H1 (cell line): Measurements from ENCODE around the gene PPP2R2B. TPM values are rescaled to one million over a fixed set of nuclear protein-coding genes. Genes with fewer than 3 reads are reported as not detected.

Source experiments
- CTCF ChIA-PET: fragments of 300-600 bp; sonication (Branson Sonifier 250); formaldehyde crosslinking; loops from one replicate; lab custom pipeline; 2021; ENCODE audit not compliant: partially characterized antibody; lab: Charles Lee
- POLR2A ChIA-PET: fragments of 300-600 bp; sonication (Branson Sonifier 250); formaldehyde crosslinking; loops from one replicate; lab custom pipeline; 2021; ENCODE audit warnings: inconsistent platforms; ENCODE audit not compliant: partially characterized antibody; lab: Charles Lee
- DNase-seq, 2 experiments: peaks; one replicate each; pipeline versions ENCODE4 v3.0.0 to v3.0.0-alpha.2; 2010 to 2022; ENCODE audit warnings: low spot score in 2 of 2, low read depth in 1 of 2, mixed read lengths in 1 of 2
- FAIRE-seq: peaks from 2 replicates; lab custom pipeline; 2011; peaks lifted over from hg19 to GRCh38; lab: Jason Lieb, UNC
- H2AFZ ChIP-seq: 2 replicates; pipeline ENCODE4 v1.8.1; 2012; ENCODE audit warnings: low read length, inconsistent platforms
- H2AK5ac ChIP-seq: 2 replicates; pipeline ENCODE4 v1.6.1; 2013; ENCODE audit warnings: low read depth, low read length
- H2BK120ac ChIP-seq: replicated peaks from 2 replicates; pipeline ENCODE3; 2013; ENCODE audit warnings: low read depth, low read length, inconsistent platforms
- H2BK12ac ChIP-seq: 2 replicates; pipeline ENCODE4 v1.6.1; 2013; ENCODE audit warnings: low read depth, low read length
- H2BK15ac ChIP-seq: 2 replicates; pipeline ENCODE4 v1.6.1; 2013; ENCODE audit warnings: low read length
- H2BK20ac ChIP-seq: 2 replicates; pipeline ENCODE4 v1.6.1; 2013; ENCODE audit warnings: low read length
- H2BK5ac ChIP-seq: 2 replicates; pipeline ENCODE4 v1.6.1; 2013; ENCODE audit warnings: low read depth, low read length
- H3K14ac ChIP-seq: 2 replicates; pipeline ENCODE4 v1.6.1; 2013; ENCODE audit warnings: inconsistent platforms; ENCODE audit not compliant: insufficient read length
- H3K18ac ChIP-seq: 2 replicates; pipeline ENCODE4 v1.6.1; 2013; ENCODE audit warnings: low read length; ENCODE audit errors: extremely low read depth
- H3K23ac ChIP-seq: 2 replicates; pipeline ENCODE4 v1.6.1; 2013; ENCODE audit warnings: inconsistent platforms; ENCODE audit not compliant: insufficient read length
- H3K23me2 ChIP-seq: 2 replicates; pipeline ENCODE4 v1.6.1; 2013; ENCODE audit warnings: low read depth, low read length
- H3K27ac ChIP-seq: 2 replicates; pipeline ENCODE4 v1.6.1; 2011; ENCODE audit warnings: low read depth, low read length, inconsistent platforms
- H3K27me3 ChIP-seq, 4 experiments: replicated peaks in 1 of 4; 1 replicate in 1 of 4; 2 replicates in 3 of 4; pipeline versions ENCODE4 v1.6.1 to v1.8.1; 2011 to 2013; ENCODE audit warnings: low read length in 3 of 4, mild to moderate bottlenecking in 3 of 4, inconsistent platforms in 2 of 4, mixed read lengths in 2 of 4, moderate library complexity in 1 of 4; ENCODE audit not compliant: control insufficient read depth in 3 of 4, insufficient read depth in 3 of 4; ENCODE audit errors: extremely low read depth in 1 of 4
- H3K36me3 ChIP-seq, 4 experiments: 2 replicates each; pipeline versions ENCODE4 v1.6.1 to v1.8.1; 2011 to 2013; ENCODE audit warnings: mild to moderate bottlenecking in 4 of 4, low read length in 3 of 4, moderate library complexity in 2 of 4, control low read depth in 1 of 4, inconsistent platforms in 1 of 4; ENCODE audit not compliant: insufficient read depth in 4 of 4, control insufficient read depth in 2 of 4
- H3K4ac ChIP-seq: replicated peaks from 2 replicates; pipeline ENCODE3; 2013; ENCODE audit warnings: low read length, low read depth, mixed read lengths, inconsistent platforms; ENCODE audit not compliant: insufficient read length
- H3K4me1 ChIP-seq, 4 experiments: replicated peaks in 1 of 4; 1 replicate in 1 of 4; 2 replicates in 3 of 4; pipeline versions ENCODE4 v1.6.1 to v1.8.1; 2011 to 2013; ENCODE audit warnings: low read length in 3 of 4, inconsistent platforms in 2 of 4, mixed read lengths in 1 of 4; ENCODE audit not compliant: insufficient read depth in 4 of 4, control insufficient read depth in 3 of 4
- H3K4me2 ChIP-seq, 2 experiments: 2 replicates each; pipeline versions ENCODE4 v1.6.1 to v1.8.1; 2011 to 2013; ENCODE audit warnings: low read depth in 2 of 2, low read length in 2 of 2, control low read depth in 1 of 2, inconsistent platforms in 1 of 2, mild to moderate bottlenecking in 1 of 2; ENCODE audit not compliant: insufficient read depth in 1 of 2
- H3K4me3 ChIP-seq, 4 experiments: fragments of 200-600, 300-600 bp in 1 of 4; sonication (generic), shearing (Covaris generic), sonication (Bioruptor Twin) in 1 of 4; 2 replicates each; pipeline versions ENCODE4 v1.5.1 to v1.8.1; 2011 to 2016; ENCODE audit warnings: low read length in 4 of 4, low read depth in 3 of 4, control low read depth in 2 of 4, inconsistent platforms in 2 of 4, mild to moderate bottlenecking in 2 of 4, mixed read lengths in 1 of 4, moderate library complexity in 1 of 4; ENCODE audit not compliant: insufficient read depth in 2 of 4; ENCODE audit errors: extremely low read depth in 1 of 4
- H3K56ac ChIP-seq: replicated peaks from 2 replicates; pipeline ENCODE3; 2013; ENCODE audit warnings: low read depth, mild to moderate bottlenecking, mixed read lengths, low read length, inconsistent platforms; ENCODE audit not compliant: insufficient read length
- H3K79me1 ChIP-seq: 2 replicates; pipeline ENCODE4 v1.6.1; 2013; ENCODE audit warnings: low read depth, low read length, control low read depth
- H3K79me2 ChIP-seq, 2 experiments: 2 replicates each; pipeline versions ENCODE4 v1.6.1 to v1.8.1; 2012 to 2013; ENCODE audit warnings: low read length in 2 of 2, mild to moderate bottlenecking in 2 of 2, inconsistent platforms in 1 of 2; ENCODE audit not compliant: insufficient read depth in 2 of 2, control insufficient read depth in 1 of 2
- H3K9ac ChIP-seq, 4 experiments: replicated peaks in 1 of 4; 1 replicate in 1 of 4; 2 replicates in 3 of 4; pipeline versions ENCODE4 v1.6.1 to v1.8.1; 2011 to 2013; ENCODE audit warnings: low read depth in 3 of 4, low read length in 3 of 4, control low read depth in 2 of 4, mild to moderate bottlenecking in 2 of 4, moderate library complexity in 2 of 4, inconsistent platforms in 1 of 4; ENCODE audit errors: extremely low read depth in 1 of 4
- H3K9me3 ChIP-seq, 2 experiments: 2 replicates each; pipeline versions ENCODE4 v1.6.1 to v1.8.1; 2012 to 2013; ENCODE audit warnings: mild to moderate bottlenecking in 2 of 2, moderate library complexity in 2 of 2, control low read depth in 1 of 2, inconsistent platforms in 1 of 2, low read depth in 1 of 2, low read length in 1 of 2, mixed read lengths in 1 of 2; ENCODE audit not compliant: insufficient read depth in 2 of 2
- H4K20me1 ChIP-seq, 2 experiments: replicated peaks in 1 of 2; 2 replicates each; pipeline versions ENCODE3 to v1.8.1; 2011 to 2013; ENCODE audit warnings: inconsistent platforms in 2 of 2, low read length in 2 of 2, mild to moderate bottlenecking in 1 of 2; ENCODE audit not compliant: insufficient read depth in 2 of 2, control insufficient read depth in 1 of 2
- H4K5ac ChIP-seq: 2 replicates; pipeline ENCODE4 v1.6.1; 2013; ENCODE audit warnings: low read length, low read depth, mixed read lengths, inconsistent platforms; ENCODE audit not compliant: insufficient read length
- H4K8ac ChIP-seq: 2 replicates; pipeline ENCODE4 v1.8.0; 2013; ENCODE audit warnings: mild to moderate bottlenecking, moderate library complexity, low read length, inconsistent platforms; ENCODE audit not compliant: insufficient read depth; ENCODE audit errors: extremely low read depth
- H4K91ac ChIP-seq: replicated peaks from 2 replicates; pipeline ENCODE3; 2013; ENCODE audit warnings: low read length, mixed read lengths, inconsistent platforms; ENCODE audit not compliant: insufficient read length
- CBX8 ChIP-seq: fragments of 300-800, 300-1000 bp; sonication (generic); IDR thresholded peaks from 2 replicates; pipeline ENCODE4 v1.7.1; 2016; ENCODE audit warnings: low read depth, low read length, borderline replicate concordance
- EGR1 ChIP-seq: IDR thresholded peaks from 2 replicates; pipeline ENCODE4 v1.6.1; 2011; ENCODE audit warnings: low read depth, low read length, borderline replicate concordance
- HDAC6 ChIP-seq: IDR thresholded peaks from one replicate; pipeline ENCODE4 v1.7.1; 2012; ENCODE audit warnings: low read depth, mild to moderate bottlenecking, inconsistent platforms, low read length, moderate library complexity
- KDM5A ChIP-seq: fragments of 200-600 bp; IDR thresholded peaks from 2 replicates; pipeline ENCODE4 v1.7.1; 2012; ENCODE audit warnings: mild to moderate bottlenecking, low read length, inconsistent platforms, mixed read lengths
- POLR2AphosphoS5 ChIP-seq: IDR thresholded peaks from 2 replicates; pipeline ENCODE4 v1.6.1; 2011; ENCODE audit warnings: low read depth, low read length
- SIRT6 ChIP-seq: IDR thresholded peaks from one replicate; pipeline ENCODE4 v1.7.1; 2012; ENCODE audit warnings: low read length, inconsistent platforms
- WGBS, 2 experiments: shearing (Covaris generic) in 1 of 2; methylation state at CpG; one replicate each; pipeline versions ENCODE4 v1.1.6 to v1.1.7; 2013 to 2015; ENCODE audit warnings: low lambda C conversion rate in 2 of 2, mixed read lengths in 2 of 2, inconsistent platforms in 1 of 2, low coverage in 1 of 2, missing lambda C conversion rate in 1 of 2; ENCODE audit not compliant: insufficient replicate concordance in 2 of 2, insufficient coverage in 1 of 2, insufficient read length in 1 of 2; ENCODE audit errors: extremely low coverage in 1 of 2, missing lambda C conversion rate in 1 of 2; 5-methylcytosine and 5-hydroxymethylcytosine counted together
- polyA plus RNA-seq, 7 experiments: library from polyadenylated mRNA; depleted of rRNA in 3 of 7; stranded (reverse) in 5 of 7; unstranded in 2 of 7; fragments of >200 nt in 5 of 7; fragments of 200-250 nt in 2 of 7; gene quantifications; 1 replicate in 5 of 7; 2 replicates in 1 of 7; 4 replicates in 1 of 7; pipeline versions ENCODE4 v1.2.1 to v1.2.3, GENCODE V29; 2011 to 2013; ENCODE audit warnings: missing spikeins in 2 of 7, mixed read lengths in 2 of 7
- total RNA-seq: library from RNA; stranded (reverse); fragmentation: NEBNext Ultra II Directional; extraction: Animal tissue kit (Norgen Biotek cat#: 25700); gene quantifications from 2 replicates; pipeline ENCODE4 v1.2.1, GENCODE V29; 2021

Gene PPP2R2B
- total and polyA plus RNA-seq, 2 of the 8 experiments (the other 6 are each of a cell fraction or from before 2014, with no cell fraction given) = 21.1 to 37.1 TPM

DNA sequence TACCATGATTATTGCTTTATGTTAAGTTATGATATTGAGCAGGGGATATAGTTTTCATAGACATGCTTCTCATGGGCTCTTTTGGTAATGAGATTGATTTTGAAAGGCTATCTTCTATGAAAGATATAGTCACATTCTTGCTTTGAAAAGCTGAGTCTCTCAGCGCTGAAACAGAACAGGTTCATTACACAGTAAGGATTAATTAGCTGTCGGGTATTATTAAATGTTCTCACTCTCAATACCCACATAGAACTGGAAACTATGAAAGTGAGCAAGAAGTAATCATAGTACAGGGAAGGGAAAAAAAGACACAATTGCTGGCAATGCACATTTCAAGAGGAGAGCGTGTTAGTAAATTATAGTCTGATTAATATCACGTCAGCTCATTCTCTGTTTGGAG lies 190.9 kb downstream of the PPP2R2B start:
- DNase-seq (no peak), FAIRE-seq (no peak)
- no peak overlapping the region for H3K9ac ChIP-seq
- H3K27me3 ChIP-seq = no peaks in the 10 kb centered on the region
- CTCF ChIA-PET = interaction anchor here (0.5 to 2.5 kb wide), 6 partner anchors 19 to 262 kb away, joined by 3 to 9 read pairs (median 4); no protein-coding TSS in a partner anchor
- H2BK15ac ChIP-seq = no peak overlapping the region
- H4K8ac ChIP-seq = no peak overlapping the region
- H2BK5ac ChIP-seq = no peak overlapping the region
- no peak overlapping the region for H4K5ac ChIP-seq
- peaks cover 0 to under 1% of the 10 kb centered on the region in 2 experiments for H4K20me1 ChIP-seq
- H3K4me1 ChIP-seq = no peaks in the 10 kb centered on the region
- H3K56ac ChIP-seq = no peak overlapping the region
- H3K4me3 ChIP-seq = no peak overlapping the region
- no peaks in the 10 kb centered on the region for H3K79me1 ChIP-seq
- H3K23me2 ChIP-seq = no peaks in the 10 kb centered on the region
- WGBS, 2 experiments = 93% methylated on average over 4 of the region's 4 CpGs; no CpG with 5 or more reads in 1 of the 2 experiments
- H3K14ac ChIP-seq = no peak overlapping the region
- no peak overlapping the region for H2AFZ ChIP-seq
- H3K4me2 ChIP-seq = no peak overlapping the region
- TF ChIP-seq SIRT6 (no peak), CBX8 (no peak), KDM5A (no peak), HDAC6 (no peak), EGR1 (no peak), POLR2AphosphoS5 (no peak)
- TF ChIP-seq, all 59 proteins: peak for 0
- Histone ChIP-seq H2BK120ac (no peak overlapping the region), H3K23ac (no peak overlapping the region), H3K9me3 (no peaks in the 10 kb centered on the region), H3K36me3 (no peaks in the 10 kb centered on the region), H4K91ac (no peak overlapping the region), H3K4ac (no peak overlapping the region), H2BK20ac (no peak overlapping the region), H2AK5ac (no peak overlapping the region), H3K27ac (no peak overlapping the region), H3K18ac (no peak overlapping the region), H3K79me2 (no peaks in the 10 kb centered on the region), H2BK12ac (no peak overlapping the region)
- POLR2A ChIA-PET = interaction anchor here (1.2 kb wide), 1 partner anchor 12 kb away, joined by 3 read pairs; no protein-coding TSS in a partner anchor
